ENCODE results near the gene RECK. TPM values are rescaled to one million over a fixed set of nuclear protein-coding genes. Genes with fewer than 3 reads are reported as not detected.
"Not testable (repeated sequence)": the region's sequence is repeated elsewhere in the genome, so short reads cannot be mapped to it uniquely, and the experiment has no call there.

Gene RECK
- total RNA-seq, 1 donor from 2014 or later: 10.3 TPM

DNA sequence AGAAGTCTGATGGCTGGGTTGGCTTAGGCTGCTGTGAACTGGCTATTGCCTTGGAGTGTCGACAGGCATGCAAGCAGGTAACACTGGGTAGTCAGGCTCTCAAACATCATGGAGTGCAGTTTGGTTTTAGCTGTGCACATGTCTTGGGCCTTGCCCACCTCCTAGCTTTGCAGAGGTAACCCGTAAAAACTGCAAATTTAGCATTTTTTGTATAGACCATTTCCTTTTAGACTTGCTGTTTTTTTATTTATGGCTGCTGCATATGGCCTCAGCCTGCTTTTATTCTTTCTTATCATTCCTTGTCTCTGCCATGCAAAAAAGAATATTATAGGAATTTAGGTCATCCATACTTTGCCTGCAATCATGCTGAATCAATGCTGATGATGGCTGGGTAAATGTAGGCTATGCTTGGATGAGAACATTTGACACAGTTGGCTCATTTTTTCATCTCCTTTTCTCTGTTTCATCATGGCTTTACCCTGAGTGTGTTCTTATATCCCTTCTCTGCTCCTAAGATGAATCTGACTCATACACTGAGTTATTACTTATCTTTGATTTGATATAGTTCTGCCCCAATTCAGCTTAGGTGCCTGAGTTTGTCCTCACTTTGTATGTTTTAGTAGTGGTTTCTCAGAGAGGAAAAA lies 27.2 kb downstream of the RECK start:
- no peak for DNase-seq (ENCODE audit: low spot score)

GRCh38 chr9:36064448-36065037 lies 27.8 kb downstream of the RECK start:
- DNase-seq (ENCODE audit: low spot score): no peak

DNA sequence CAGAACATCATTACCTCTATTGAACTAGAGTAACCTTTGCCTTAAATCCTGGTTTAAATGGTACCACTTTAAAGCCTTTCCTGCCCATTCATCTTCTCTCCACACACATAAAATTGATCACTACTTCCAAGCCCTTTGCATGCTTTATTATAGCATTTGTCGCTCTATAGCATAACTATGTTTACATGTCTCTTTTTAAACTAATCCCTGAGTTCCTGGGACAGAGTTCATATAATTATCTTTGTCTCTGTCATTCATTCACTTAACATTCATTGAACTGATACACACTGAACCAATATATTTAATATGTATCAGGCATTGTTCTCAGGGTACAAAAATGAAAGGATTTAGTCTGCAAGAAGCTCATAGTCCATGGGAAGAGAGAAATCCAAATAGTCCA lies 37.3 kb downstream of the RECK start:
- no peak for DNase-seq (ENCODE audit: low spot score)

- peak; percentile 90 for DNase-seq (ENCODE audit: low spot score)
Measured at GRCh38 chr9:36074870-36075532, 38.3 kb downstream of the RECK start.

DNA sequence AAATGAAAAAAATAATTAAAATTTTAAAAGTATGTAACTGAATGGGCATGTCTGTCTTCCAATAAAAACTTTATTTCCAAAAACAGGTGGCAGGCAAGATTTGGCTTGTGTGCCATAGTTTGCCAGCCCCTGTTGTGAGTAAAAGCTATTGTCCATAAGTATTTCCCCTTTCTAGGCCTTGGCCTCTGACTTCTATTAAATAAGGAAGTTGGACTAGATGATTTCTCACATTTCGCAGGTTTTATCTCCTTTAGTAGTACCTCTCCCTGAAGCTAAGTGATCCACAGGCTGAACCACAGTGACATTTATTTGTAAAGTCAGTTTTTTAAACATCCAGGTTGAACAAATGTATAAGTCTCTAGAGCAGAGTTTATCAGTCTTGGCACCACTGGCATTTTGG lies 41.3 kb downstream of the RECK start:
- DNase-seq (ENCODE audit: low spot score): no peak

DNA sequence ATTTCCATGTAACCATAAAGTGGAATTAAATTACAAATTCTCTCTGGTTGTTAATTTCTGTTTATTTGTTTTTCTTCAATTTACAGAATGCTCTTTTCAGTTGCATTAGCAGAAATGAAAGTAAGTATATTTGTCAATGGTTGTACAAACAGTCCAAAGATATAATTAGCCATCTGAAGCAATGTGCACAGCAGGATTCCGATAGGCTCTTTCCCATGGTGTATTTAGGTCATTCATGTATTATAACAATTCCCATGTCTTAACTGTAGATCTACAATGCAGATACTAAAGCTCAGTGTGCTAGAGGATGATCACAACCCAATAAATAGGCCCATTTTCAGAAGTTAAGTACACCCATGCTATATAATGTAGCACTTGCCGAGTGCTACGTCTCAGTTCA lies 43.8 kb downstream of the RECK start:
- no peak for DNase-seq (ENCODE audit: low spot score)

DNA sequence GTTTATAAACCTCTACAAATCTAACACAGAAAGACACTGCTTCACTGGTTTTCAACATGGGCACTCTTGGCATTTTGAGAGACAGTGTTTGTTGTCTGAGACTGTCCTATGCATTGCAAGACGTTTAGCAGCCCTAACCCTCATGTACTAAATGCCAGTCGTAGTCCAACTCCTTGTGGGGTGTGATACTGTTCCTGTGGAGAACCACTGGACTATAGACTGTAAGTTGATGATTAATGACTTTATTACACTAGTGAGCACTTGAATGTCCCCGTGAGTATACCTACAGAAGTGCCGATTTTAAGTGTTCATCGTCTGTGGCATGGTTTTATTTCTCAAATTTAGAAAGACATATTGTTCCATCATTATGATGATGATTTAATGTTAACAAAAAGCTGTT lies 46.2 kb downstream of the RECK start:
- DNase-seq (ENCODE audit: low spot score): no peak

- no peak for DNase-seq (ENCODE audit: low spot score)
Measured at GRCh38 chr9:36086442-36086841, 49.7 kb downstream of the RECK start.

DNA sequence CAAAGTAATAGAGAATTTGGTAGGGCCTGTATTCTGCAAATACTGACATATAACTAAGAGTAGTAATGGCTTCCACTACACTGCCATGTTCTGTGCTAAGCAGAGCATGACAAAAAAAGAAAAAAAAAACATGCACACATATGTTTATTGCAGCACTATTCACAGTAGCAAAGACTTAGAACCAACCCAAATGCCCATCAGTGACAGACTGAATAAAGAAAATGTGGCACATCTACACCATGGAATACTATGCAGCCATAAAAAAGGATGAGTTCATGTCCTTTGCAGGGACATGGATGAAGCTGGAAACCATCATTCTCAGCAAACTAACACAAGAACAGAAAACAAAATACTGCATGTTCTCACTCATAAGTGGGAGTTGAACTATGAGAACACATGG lies 50.3 kb downstream of the RECK start:
- not testable (repeated sequence) for DNase-seq (ENCODE audit: low spot score)

DNA sequence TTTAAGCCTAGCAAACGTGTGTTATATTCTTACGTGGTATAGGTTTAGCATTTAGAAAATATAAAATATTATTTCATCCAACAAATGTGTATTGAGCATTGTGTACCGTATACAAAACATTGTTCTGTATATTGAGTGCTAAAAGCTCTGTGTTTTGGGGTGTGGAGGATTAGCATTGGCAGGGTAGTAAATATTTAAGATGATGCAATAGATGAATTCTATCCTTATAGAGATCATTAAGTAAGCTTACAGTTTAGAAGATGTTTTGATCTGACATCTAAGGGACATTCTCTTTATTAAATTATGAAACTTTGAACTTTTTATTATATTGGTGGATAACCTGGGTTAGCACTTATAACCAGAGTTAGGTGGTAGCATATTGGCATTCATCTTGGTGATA lies 51.3 kb downstream of the RECK start:
- DNase-seq (ENCODE audit: low spot score): no peak

DNA sequence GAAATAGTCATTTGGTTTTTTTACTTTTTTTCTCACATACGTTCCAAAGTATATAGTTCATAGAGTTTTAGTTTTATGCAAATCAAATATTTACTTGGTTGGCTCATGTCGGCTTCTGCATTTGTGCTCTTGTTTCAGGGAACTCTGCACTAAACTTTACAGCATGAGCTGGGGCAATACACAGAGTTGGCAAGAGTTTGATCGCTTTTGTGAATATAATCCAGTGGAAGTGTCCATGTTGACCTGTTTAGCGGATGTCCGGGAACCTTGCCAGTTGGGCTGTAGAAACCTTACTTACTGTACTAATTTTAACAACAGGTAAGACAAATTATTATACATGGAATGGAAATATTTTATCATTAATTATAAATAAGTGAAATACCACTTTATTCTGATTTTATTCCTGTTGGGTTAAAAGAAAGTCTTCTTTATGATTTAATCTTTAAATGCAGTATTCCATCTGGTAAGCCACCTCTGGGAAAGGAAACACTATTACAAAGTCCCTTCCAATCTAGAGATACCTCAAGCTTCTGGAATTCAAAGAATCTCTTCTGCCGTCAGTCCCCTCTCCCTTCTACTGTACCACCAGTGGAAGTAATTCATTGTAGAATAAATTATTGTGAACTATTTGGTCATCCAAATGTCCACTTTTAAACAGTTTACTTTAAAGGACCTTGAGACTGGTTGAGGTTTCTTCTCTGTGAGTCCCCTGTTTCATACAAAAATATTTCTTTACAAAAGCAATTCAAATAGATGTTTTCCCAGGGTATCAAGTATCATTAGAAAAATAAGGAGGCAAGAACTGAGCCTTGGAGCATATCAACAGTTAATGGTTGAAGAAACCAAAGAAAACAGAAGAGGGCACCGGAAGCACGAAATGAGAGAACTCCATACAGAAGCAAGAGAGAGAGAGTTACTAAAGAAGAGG lies 54.6 kb downstream of the RECK start:
- DNase-seq (ENCODE audit: low spot score): no peak

DNA sequence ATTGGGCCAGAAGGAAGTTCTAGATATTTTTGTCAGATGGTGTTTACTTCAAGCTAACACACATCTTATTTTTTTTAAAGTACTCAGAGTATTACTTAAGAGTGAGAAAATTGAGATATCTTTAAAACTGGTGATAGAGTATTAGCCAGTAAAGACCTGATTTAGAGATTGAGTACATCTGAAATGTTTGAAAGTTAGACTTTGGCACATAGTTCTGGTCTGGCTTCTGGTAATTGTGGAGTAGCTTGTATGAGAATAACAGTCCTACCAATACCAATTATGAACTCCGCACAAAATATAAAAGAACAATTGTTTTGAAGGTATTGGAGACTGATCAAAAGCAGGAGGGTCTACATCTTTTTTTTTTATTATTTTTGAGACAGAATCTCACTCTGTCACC lies 55.3 kb downstream of the RECK start:
- DNase-seq (ENCODE audit: low spot score): no peak

DNA sequence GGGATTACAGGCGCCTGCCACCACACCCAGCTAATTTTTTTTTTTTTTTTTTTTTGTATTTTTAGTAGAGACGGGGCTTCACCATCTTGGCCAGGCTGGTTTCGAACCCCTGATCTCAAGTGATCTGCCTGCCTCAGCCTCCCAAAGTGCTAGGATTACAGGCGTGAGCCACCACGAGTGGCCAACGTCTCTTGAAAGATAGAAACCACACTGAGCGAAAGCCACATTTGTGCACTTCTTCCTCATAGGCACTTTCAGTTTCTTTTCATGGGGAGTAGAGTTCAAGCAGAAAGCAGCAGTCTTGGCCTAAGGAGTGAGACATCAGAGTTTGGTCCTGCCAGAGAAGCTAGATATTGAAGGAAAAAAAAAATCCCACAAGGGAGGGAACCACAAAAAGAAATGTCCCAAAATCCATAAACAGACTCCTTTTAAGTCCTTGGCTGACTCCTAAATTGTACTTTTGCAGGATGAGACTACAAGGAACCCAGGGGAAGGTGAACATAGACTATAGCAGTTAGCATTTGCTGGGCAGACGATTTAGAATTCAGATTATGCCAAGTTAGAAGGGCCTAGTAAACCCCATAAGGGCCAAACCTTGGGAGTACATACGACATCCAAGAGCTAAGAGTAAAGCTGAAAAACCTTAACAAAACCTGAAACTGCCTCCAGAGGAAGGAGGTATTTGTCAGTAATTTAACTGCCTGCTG lies 55.9 kb downstream of the RECK start:
- no peak for DNase-seq (ENCODE audit: low spot score)

DNA sequence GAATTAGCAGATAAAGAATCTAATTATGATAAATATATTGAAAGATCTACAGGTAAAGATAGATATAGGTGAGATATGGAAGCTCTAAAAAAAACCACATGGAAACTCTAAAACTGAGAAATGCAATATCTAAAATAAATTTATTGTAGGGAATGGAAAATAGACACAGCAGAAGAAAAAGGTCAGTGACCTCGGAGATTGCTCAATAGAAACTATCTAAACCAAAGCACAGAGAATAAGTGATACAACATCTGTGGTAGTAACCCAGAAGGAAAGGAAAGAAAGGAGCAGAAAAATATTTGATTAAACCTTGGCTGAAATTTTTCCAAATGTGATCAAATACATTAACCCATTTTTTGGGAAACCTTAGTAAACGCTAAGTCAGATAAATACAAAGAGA lies 56.7 kb downstream of the RECK start:
- DNase-seq (ENCODE audit: low spot score): no peak

DNA sequence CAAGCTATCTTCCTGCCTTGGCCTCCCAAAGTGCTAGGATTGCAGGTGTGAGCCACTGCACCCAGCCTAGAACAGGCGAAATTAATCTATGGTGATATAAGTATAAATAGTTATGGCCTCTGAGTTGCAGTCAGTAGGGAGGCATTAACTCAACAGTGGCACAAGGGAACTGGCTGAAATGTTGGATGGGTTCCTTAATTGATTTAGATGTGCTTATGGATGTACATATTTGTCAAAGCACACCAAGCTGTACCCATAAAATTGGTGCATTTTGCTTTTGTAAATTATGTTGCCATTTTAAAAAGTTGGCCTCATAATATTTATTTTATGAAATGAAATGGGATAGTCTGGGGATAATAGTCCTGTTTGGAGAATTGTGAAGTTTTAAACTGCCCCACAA lies 63.0 kb downstream of the RECK start:
- DNase-seq (ENCODE audit: low spot score): no peak

GRCh38 chr9:36100532-36100931 lies 63.8 kb downstream of the RECK start:
- DNase-seq (ENCODE audit: low spot score): no peak

DNA sequence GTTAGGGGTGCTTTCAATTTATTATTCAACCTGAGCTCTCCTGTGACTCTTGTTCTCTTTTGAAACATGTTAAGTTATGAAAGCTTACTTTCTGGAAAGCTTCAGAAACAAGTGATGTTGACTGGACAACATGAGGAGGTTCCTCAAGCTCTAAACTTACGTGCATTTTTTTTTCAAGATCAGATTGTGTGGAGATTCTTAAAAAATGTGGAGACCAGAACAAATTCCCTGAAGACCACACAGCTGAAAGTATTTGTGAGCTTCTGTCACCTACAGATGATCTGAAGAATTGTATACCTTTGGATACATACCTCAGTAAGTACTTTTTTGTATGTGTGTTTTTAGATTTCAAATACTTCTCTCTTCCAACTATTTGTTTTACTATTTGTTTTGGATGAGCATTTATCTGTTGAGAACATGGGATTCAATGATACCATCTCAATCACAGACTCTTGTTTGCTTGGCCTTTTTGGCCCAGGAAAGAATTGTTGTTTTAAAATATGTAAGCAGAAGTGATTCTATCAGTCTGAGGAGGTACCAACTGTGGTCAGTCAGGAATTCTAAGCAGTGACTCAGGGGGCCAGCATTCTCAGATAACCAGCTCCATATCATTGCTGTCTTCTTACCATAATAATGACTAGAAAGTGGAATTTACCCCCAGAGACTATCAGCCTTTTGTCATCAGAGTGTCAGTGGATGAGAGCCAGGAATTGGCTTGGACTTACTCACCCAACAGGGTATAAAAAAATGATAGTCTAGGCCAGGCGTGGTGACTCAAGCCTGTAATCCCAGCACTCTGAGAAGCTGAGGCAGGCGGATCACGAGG lies 65.4 kb downstream of the RECK start:
- no peak for DNase-seq (ENCODE audit: low spot score)

- peak; percentile 81 for DNase-seq (ENCODE audit: low spot score)
Measured at GRCh38 chr9:36102742-36103495, 66.2 kb downstream of the RECK start.

- DNase-seq (ENCODE audit: low spot score): no peak
Measured at GRCh38 chr9:36109071-36109470, 72.4 kb downstream of the RECK start.

- DNase-seq (ENCODE audit: low spot score): no peak
Measured at GRCh38 chr9:36110434-36110833, 73.7 kb downstream of the RECK start.

Measured in ureter (tissue), 1 donor.